DOHH2 (cell line): Measurements from ENCODE around the gene SMIM22.
A peak's percentile ranks its signal among the peaks of the same experiment; 100 is the strongest.

ENCODE experiments used
- H3F3A ChIP-seq: fragments of 200-600 bp; sonication (generic), shearing (Covaris generic); 2 replicates; pipeline ENCODE4 v1.6.0; 2016; ENCODE audit warnings: antibody characterized with exemption, mild to moderate bottlenecking; ENCODE audit not compliant: control insufficient read depth, insufficient read depth
- H3K27ac ChIP-seq: fragments of 200-600 bp; sonication (generic); 2 replicates; pipeline ENCODE4 v1.5.1; 2014; ENCODE audit warnings: low read depth, mild to moderate bottlenecking, low read length, moderate library complexity
- H3K27me3 ChIP-seq: fragments of 200-600 bp; sonication (generic); 2 replicates; pipeline ENCODE4 v1.6.1; 2014; ENCODE audit warnings: mild to moderate bottlenecking, low read length, mixed read lengths; ENCODE audit not compliant: control insufficient read depth
- H3K36me3 ChIP-seq: fragments of 200-600 bp; sonication (generic); 2 replicates; pipeline ENCODE4 v1.6.1; 2014; ENCODE audit warnings: mild to moderate bottlenecking, low read length, moderate library complexity, mixed read lengths; ENCODE audit not compliant: control insufficient read depth
- H3K4me1 ChIP-seq: fragments of 200-600 bp; sonication (generic); 2 replicates; pipeline ENCODE4 v1.6.1; 2014; ENCODE audit warnings: mild to moderate bottlenecking, low read length, mixed read lengths; ENCODE audit not compliant: control insufficient read depth
- H3K4me2 ChIP-seq: fragments of 200-600 bp; sonication (generic); 2 replicates; pipeline ENCODE4 v1.6.0; 2014; ENCODE audit warnings: mild to moderate bottlenecking, low read length, moderate library complexity
- H3K4me3 ChIP-seq: fragments of 200-600 bp; sonication (generic); 2 replicates; pipeline ENCODE4 v1.5.1; 2014; ENCODE audit warnings: mild to moderate bottlenecking, low read length, mixed read lengths
- H3K79me2 ChIP-seq: fragments of 200-600 bp; sonication (generic); 2 replicates; pipeline ENCODE4 v1.6.1; 2014; ENCODE audit warnings: mild to moderate bottlenecking, low read length, mixed read lengths; ENCODE audit not compliant: control insufficient read depth
- H3K9me2 ChIP-seq: fragments of 200-600 bp; sonication (generic); replicated peaks from 2 replicates; pipeline ENCODE4 v1.6.1; 2014; ENCODE audit warnings: mild to moderate bottlenecking, low read length, mixed read lengths; ENCODE audit not compliant: control insufficient read depth
- H3K9me3 ChIP-seq: fragments of 200-600 bp; sonication (generic); 2 replicates; pipeline ENCODE4 v1.6.1; 2014; ENCODE audit warnings: antibody characterized with exemption, low read length, mixed read lengths; ENCODE audit not compliant: control insufficient read depth, insufficient read depth
- H4K20me1 ChIP-seq: fragments of 200-600 bp; sonication (generic); 2 replicates; pipeline ENCODE4 v1.6.0; 2014; ENCODE audit warnings: low read depth, mild to moderate bottlenecking, antibody characterized with exemption, low read length, moderate library complexity; ENCODE audit not compliant: control insufficient read depth, insufficient read depth
- EZH2phosphoT487 ChIP-seq: fragments of 200-600 bp; sonication (generic); IDR thresholded peaks from 2 replicates; pipeline ENCODE4 v1.6.1; 2017; ENCODE audit warnings: borderline replicate concordance, mild to moderate bottlenecking, antibody characterized with exemption, low read length, moderate library complexity, mixed read lengths
- TF ChIP-seq, protein P1 (sequence below): fragments of 200-600 bp; sonication (generic); IDR thresholded peaks from one replicate; pipeline ENCODE4 v1.5.1; 2014; ENCODE audit warnings: antibody characterized with exemption, mild to moderate bottlenecking, low read depth, low read length; ENCODE audit not compliant: poor library complexity, severe bottlenecking

Gene SMIM22

DNA sequence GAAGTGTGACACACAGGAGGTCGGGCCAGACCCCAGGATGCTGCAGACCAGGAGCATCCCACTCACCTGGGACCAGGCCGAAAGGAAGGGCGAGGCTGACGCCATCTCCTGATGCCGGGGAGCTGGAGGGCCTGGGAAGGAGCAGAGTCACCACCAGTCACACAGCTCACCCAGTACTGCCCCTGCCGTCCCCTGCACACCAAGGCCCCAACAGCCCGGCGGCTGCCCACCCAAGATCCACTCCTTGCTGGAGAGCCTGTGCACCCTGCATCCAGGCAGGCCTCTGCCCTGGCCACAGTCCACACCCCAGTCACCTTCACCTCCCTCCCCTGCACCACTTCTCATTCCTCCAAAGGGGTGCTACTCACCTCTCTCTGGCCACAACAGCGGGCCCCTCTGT lies 33.0 kb upstream of the SMIM22 start:
- Histone ChIP-seq H3K4me2 (no peak overlapping the region), H3K9me3 (no peaks in the 10 kb centered on the region), H4K20me1 (no peaks in the 10 kb centered on the region), H3F3A (no peaks in the 10 kb centered on the region), H3K79me2 (peaks cover 22% of the 10 kb centered on the region), H3K4me3 (no peak overlapping the region), H3K4me1 (peaks cover 13% of the 10 kb centered on the region), H3K36me3 (peaks cover 61% of the 10 kb centered on the region), H3K27me3 (no peaks in the 10 kb centered on the region), H3K27ac (no peak overlapping the region), H3K9me2 (no peaks in the 10 kb centered on the region)
- no peak for TF ChIP-seq EZH2phosphoT487
- TF ChIP-seq, protein P1, sequence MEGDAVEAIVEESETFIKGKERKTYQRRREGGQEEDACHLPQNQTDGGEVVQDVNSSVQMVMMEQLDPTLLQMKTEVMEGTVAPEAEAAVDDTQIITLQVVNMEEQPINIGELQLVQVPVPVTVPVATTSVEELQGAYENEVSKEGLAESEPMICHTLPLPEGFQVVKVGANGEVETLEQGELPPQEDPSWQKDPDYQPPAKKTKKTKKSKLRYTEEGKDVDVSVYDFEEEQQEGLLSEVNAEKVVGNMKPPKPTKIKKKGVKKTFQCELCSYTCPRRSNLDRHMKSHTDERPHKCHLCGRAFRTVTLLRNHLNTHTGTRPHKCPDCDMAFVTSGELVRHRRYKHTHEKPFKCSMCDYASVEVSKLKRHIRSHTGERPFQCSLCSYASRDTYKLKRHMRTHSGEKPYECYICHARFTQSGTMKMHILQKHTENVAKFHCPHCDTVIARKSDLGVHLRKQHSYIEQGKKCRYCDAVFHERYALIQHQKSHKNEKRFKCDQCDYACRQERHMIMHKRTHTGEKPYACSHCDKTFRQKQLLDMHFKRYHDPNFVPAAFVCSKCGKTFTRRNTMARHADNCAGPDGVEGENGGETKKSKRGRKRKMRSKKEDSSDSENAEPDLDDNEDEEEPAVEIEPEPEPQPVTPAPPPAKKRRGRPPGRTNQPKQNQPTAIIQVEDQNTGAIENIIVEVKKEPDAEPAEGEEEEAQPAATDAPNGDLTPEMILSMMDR, result no peak

DNA sequence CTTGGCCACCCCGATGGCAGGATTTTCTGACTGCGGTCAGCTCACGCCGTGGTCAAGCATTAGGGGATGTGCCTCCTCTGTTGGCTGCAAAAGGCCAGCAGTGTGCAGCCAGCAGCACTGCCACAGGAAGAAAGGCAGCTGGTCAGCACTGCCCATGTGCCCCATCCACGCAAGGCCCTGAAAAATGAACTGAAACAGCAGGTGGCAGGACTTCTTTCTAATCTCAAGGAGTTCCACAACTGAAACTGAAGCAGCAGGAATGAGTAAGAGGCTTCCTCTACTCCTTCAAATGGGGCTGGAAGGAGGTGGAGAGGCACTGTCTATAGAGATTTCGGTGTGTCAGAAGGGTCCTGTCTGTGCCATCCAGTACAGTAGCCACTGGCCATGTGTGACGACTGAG lies 31.4 kb upstream of the SMIM22 start:
- H3K9me3 ChIP-seq, result no peaks in the 10 kb centered on the region
- H3K36me3 ChIP-seq, result peaks cover 53% of the 10 kb centered on the region
- H3K4me1 ChIP-seq, result peaks cover 19% of the 10 kb centered on the region
- H3K9me2 ChIP-seq, result no peaks in the 10 kb centered on the region
- no peaks in the 10 kb centered on the region for H3K27me3 ChIP-seq
- TF ChIP-seq, protein P1, result no peak
- no peak for TF ChIP-seq EZH2phosphoT487
- H4K20me1 ChIP-seq, result no peaks in the 10 kb centered on the region
- H3K4me2 ChIP-seq, result no peak overlapping the region
- H3F3A ChIP-seq, result peaks cover 5% of the 10 kb centered on the region; the same call in 1 of the 2 replicates
- no peak overlapping the region for H3K4me3 ChIP-seq
- no peak overlapping the region for H3K27ac ChIP-seq
- H3K79me2 ChIP-seq, result peaks cover 22% of the 10 kb centered on the region

DNA sequence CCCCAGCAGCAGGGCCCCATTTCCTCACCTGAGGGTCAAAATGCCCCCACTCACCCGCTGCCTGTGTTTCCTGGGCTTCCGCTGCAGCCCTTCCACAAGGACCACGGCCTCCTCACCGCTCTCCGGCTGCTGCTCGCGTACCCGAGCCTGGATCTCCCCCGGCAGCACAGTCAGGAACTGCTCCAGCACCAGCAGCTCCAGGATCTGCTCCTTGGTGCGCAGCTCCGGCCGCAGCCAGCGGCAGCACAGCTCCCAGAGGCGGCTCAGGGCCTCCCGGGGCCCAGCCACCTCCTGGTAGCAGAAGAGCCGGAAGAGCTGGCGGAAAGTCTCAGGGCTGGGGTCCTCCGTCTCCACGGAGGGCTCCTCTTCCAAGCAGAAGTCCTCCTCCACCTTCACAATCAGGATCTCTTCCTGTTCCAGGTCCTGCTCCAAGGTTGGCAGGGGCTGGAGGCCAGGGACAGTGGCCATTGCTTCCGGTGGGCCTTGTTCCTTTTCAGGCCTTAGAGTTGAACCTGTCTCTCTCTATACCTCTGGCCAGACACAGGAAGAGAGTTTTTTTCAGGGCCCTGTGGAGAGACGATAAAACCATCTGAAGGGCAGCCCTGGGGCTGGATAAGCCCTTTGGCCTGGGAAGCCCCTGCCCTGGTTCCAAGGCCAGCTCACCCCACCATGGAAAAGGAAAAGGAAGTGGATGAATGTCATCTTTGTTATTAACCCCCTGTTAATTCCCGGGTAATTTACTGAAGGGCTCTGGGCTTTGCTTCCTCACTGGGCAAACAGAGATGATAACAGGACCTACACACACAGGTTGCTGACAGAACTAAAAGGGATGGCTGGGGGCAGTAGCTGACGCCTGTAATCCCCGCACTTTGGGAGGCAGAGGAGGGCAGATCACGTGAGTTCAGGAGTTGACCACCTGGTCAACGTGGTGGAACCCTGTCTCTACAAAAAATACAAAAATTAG lies 29.4 kb upstream of the SMIM22 start:
- Histone ChIP-seq H3K9me3 (no peaks in the 10 kb centered on the region), H3K9me2 (no peaks in the 10 kb centered on the region), H3K4me1 (peaks cover 28% of the 10 kb centered on the region), H3K4me3 (peak overlapping the region; percentile 87), H3K79me2 (peaks cover 22% of the 10 kb centered on the region), H3F3A (peaks cover 15% of the 10 kb centered on the region), H3K4me2 (peak overlapping the region; percentile 88), H3K27me3 (no peaks in the 10 kb centered on the region), H4K20me1 (no peaks in the 10 kb centered on the region), H3K36me3 (peaks cover 34% of the 10 kb centered on the region), H3K27ac (no peak overlapping the region)
- TF ChIP-seq EZH2phosphoT487, result no peak
- TF ChIP-seq, protein P1, result no peak
